Spleen (tissue), 11 donors: ENCODE results near the gene SEMA5A. TPM values are rescaled to one million over a fixed set of nuclear protein-coding genes. Genes with fewer than 3 reads are reported as not detected.

ENCODE experiments used
- DNase-seq: peaks from one replicate; pipeline ENCODE4 v3.0.0-alpha.2; 2020
- H3K27ac ChIP-seq, 8 donors: fragments of 200-600 bp; sonication (generic) in 7 of 8; 1 replicate in 4 of 8; 2 replicates in 4 of 8; pipeline versions ENCODE4 v1.5.0 to v1.8.0; 2016 to 2021; ENCODE audit warnings: inconsistent platforms in 4 of 8, mild to moderate bottlenecking in 4 of 8, moderate library complexity in 1 of 8
- H3K27me3 ChIP-seq, 7 donors: fragments of 200-600 bp; sonication (generic) in 6 of 7; replicated peaks in 1 of 7; 1 replicate in 4 of 7; 2 replicates in 3 of 7; pipeline versions ENCODE4 v1.5.0 to v1.8.0; 2016 to 2021; ENCODE audit warnings: inconsistent platforms in 3 of 7, mild to moderate bottlenecking in 1 of 7
- H3K36me3 ChIP-seq, 6 donors: fragments of 200-600 bp; sonication (generic) in 5 of 6; 1 replicate in 4 of 6; 2 replicates in 2 of 6; pipeline versions ENCODE4 v1.5.0 to v1.8.0; 2016 to 2021; ENCODE audit warnings: inconsistent platforms in 2 of 6
- H3K4me1 ChIP-seq, 6 donors: fragments of 200-600 bp; sonication (generic) in 5 of 6; 1 replicate in 3 of 6; 2 replicates in 3 of 6; pipeline versions ENCODE4 v1.5.0 to v1.8.0; 2016 to 2021; ENCODE audit warnings: inconsistent platforms in 3 of 6
- H3K4me3 ChIP-seq, 8 donors: fragments of 200-600 bp; sonication (generic) in 7 of 8; 1 replicate in 4 of 8; 2 replicates in 4 of 8; pipeline versions ENCODE4 v1.5.0 to v1.8.0; 2016 to 2021; ENCODE audit warnings: inconsistent platforms in 4 of 8, mild to moderate bottlenecking in 4 of 8, moderate library complexity in 2 of 8
- H3K9me3 ChIP-seq, 8 donors: fragments of 200-600 bp; sonication (generic) in 7 of 8; 1 replicate in 4 of 8; 2 replicates in 4 of 8; pipeline versions ENCODE4 v1.5.0 to v1.8.0; 2016 to 2021; ENCODE audit warnings: inconsistent platforms in 4 of 8
- POLR2A ChIP-seq, 3 donors: fragments of 450-650 bp; IDR thresholded peaks; one replicate each; pipeline ENCODE4 v1.5.1; 2017; ENCODE audit warnings: antibody characterized with exemption in 3 of 3, mild to moderate bottlenecking in 1 of 3
- POLR2AphosphoS5 ChIP-seq, 3 donors: sonication (generic); formaldehyde crosslinking; IDR thresholded peaks; one replicate each; pipeline ENCODE4 v1.5.1; 2017; ENCODE audit warnings: antibody characterized with exemption in 3 of 3
- WGBS, 5 donors: extraction: QIAGEN DNeasy Blood & Tissue Kit in 3 of 5; methylation state at CpG; one replicate each; pipeline versions ENCODE4 v1.1.5 to v1.1.7; 2013 to 2018; 5-methylcytosine and 5-hydroxymethylcytosine counted together
- intact Hi-C: fragments of 100-400 bp; cut with DNase I; formaldehyde crosslinking; loops from one replicate; pipeline ENCODE4 v1.15.0; 2023; ENCODE audit warnings: low total_unique reads
- polyA plus RNA-seq, 3 donors: library from polyadenylated mRNA; stranded (reverse); fragments of 200-250 nt; gene quantifications; one replicate each; pipeline ENCODE4 v1.2.1, GENCODE V29; 2013
- total RNA-seq, 7 donors: library from RNA; depleted of rRNA in 3 of 7; stranded (reverse); fragments of >200 nt in 3 of 7; fragmentation: NEBNext Ultra II Directional in 4 of 7; extraction: Animal tissue kit (Norgen Biotek cat#: 25700) in 4 of 7; gene quantifications; one replicate each; pipeline versions ENCODE4 v1.1.0 to v1.2.1, GENCODE V29; 2016 to 2021
- TF ChIP-seq, protein P1 (sequence below), 11 experiments: fragments of 200-600 bp in 7 of 11; fragments of 450-650 bp in 4 of 11; sonication (generic) in 4 of 11; IDR thresholded peaks in 8 of 11; conservative IDR thresholded peaks in 3 of 11; 1 replicate in 7 of 11; 2 replicates in 4 of 11; pipeline versions ENCODE4 v1.4.0 to v1.8.0; 2016 to 2021; ENCODE audit warnings: antibody characterized with exemption in 11 of 11, inconsistent platforms in 4 of 11, mild to moderate bottlenecking in 1 of 11
- donor health status: healthy with polysubstance abuse.
- donor health status: DM: no; HTN: no; CAD: no; lungs with moderate emphysema.
- donor health status: DM: no; HTN: no; CAD: no.
- donor health status: Bipolar disorder and iron deficiency.
- donor health status: healthy.
- donor health status: DM: no; HTN: no; CAD: no.
- donor health status: DM: yes; HTN: yes; CAD: no.

The SEMA5A gene
- total and polyA plus RNA-seq, 10 donors: 1.4 to 30.9 (median 13.1) TPM

DNA sequence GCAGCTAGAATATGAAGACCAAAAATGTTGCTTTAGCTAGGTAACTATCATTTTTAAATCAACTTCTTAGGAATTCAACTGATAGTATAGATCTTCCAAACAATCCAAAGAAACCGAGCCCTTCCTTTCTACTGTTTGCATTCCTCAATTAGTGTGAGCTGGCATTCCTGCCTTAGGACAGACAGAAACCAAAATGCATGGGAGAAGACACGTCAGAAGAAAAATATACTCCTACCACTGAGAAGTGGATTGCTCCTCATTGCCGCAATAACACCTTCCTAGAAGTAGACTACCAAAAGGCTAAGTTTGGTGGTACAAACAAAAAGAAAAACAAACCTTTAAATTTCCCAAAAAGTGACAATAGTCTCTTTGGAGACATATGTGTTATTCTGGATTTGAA lies 440.0 kb downstream of the SEMA5A start:
- DNase-seq: no peak
- no peak overlapping the region for H3K4me3 ChIP-seq
- no peaks in the 10 kb centered on the region for H3K27me3 ChIP-seq
- intact Hi-C loops: no loop called here
- no peak overlapping the region for H3K27ac ChIP-seq
- no peaks in the 10 kb centered on the region for H3K4me1 ChIP-seq
- 74 to 91% (median 78%) methylated on average over 3 of the region's 3 CpGs for WGBS, 5 donors
- no peak for TF ChIP-seq POLR2AphosphoS5 (IDR thresholded peaks at IDR 0.05)
- TF ChIP-seq, protein P1, sequence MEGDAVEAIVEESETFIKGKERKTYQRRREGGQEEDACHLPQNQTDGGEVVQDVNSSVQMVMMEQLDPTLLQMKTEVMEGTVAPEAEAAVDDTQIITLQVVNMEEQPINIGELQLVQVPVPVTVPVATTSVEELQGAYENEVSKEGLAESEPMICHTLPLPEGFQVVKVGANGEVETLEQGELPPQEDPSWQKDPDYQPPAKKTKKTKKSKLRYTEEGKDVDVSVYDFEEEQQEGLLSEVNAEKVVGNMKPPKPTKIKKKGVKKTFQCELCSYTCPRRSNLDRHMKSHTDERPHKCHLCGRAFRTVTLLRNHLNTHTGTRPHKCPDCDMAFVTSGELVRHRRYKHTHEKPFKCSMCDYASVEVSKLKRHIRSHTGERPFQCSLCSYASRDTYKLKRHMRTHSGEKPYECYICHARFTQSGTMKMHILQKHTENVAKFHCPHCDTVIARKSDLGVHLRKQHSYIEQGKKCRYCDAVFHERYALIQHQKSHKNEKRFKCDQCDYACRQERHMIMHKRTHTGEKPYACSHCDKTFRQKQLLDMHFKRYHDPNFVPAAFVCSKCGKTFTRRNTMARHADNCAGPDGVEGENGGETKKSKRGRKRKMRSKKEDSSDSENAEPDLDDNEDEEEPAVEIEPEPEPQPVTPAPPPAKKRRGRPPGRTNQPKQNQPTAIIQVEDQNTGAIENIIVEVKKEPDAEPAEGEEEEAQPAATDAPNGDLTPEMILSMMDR (IDR thresholded peaks at IDR 0.05 in 8 of 11, conservative IDR thresholded peaks at IDR 0.05 in 3 of 11): no peak
- TF ChIP-seq POLR2A (IDR thresholded peaks at IDR 0.05): no peak
- H3K9me3 ChIP-seq: no peaks in the 10 kb centered on the region
- no peaks in the 10 kb centered on the region for H3K36me3 ChIP-seq

DNA sequence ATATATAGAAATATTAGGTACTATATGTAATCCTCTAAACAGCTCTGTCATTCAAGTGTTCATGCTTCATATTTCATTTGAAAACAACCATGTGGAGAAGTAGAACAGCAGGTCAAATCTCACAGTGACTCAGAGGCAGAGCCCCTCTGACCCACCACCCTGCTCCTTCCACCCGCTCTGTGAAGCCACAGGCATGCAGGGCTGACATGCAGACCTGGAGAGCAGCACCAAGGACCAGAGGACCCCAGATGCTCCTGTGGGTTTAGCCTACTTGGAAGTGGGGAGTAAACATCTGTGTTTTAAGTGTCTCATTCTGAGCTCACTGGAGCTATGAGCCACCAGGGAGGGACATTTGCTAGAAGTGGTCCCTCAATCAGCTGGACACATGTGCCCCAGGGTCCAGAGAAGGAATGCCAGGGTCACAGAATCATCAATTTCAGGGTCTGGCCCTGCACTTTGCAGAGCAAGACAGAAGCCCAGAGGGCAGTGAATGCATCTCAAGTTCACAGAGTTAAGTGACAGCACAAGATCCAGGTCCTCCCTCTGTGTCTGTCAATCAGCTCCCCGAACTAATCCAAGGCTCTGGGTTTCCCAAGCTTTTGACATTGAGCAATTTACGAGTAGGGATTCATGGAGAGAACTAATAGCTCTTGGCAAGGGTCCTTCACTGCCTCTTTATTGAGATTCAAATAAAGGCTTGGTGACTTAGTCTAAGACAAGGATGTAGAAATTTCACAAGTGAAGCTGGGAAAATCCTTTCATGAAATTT lies 441.1 kb downstream of the SEMA5A start:
- Histone ChIP-seq H3K27me3 (no peaks in the 10 kb centered on the region), H3K27ac (no peak overlapping the region), H3K4me3 (no peak overlapping the region), H3K4me1 (no peaks in the 10 kb centered on the region), H3K36me3 (no peaks in the 10 kb centered on the region), H3K9me3 (no peaks in the 10 kb centered on the region)
- WGBS, 5 donors: 53 to 74% (median 58%) methylated on average over 3 of the region's 3 CpGs
- DNase-seq: no peak
- TF ChIP-seq POLR2AphosphoS5 (IDR thresholded peaks at IDR 0.05): no peak
- TF ChIP-seq, protein P1 (IDR thresholded peaks at IDR 0.05 in 8 of 11, conservative IDR thresholded peaks at IDR 0.05 in 3 of 11): no peak
- intact Hi-C loops: no loop called here

DNA sequence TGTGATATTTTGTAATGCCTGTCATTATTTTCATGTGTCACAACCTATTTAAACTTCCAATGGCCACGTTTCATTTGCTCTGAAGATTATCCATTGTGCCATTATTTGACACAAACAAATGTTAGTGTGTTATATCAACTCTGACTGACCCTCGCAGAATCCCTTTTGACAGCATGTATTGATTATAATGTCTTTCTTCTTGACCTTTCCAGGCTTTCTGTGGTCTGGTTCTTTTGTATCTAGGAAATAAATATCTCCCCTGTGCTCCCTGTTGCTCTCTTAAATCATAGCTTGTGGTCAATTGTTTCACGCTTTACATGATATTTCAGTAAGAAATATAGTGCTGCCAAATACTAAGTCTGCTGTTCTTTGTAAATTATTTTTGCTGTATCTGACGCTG lies 442.6 kb downstream of the SEMA5A start:
- intact Hi-C loops: no loop called here
- Histone ChIP-seq H3K36me3 (no peaks in the 10 kb centered on the region), H3K27ac (no peak overlapping the region), H3K4me1 (no peaks in the 10 kb centered on the region), H3K4me3 (no peak overlapping the region), H3K27me3 (no peaks in the 10 kb centered on the region), H3K9me3 (no peaks in the 10 kb centered on the region)
- TF ChIP-seq POLR2AphosphoS5 (IDR thresholded peaks at IDR 0.05) (no peak), POLR2A (IDR thresholded peaks at IDR 0.05) (no peak)
- TF ChIP-seq, protein P1 (IDR thresholded peaks at IDR 0.05 in 8 of 11, conservative IDR thresholded peaks at IDR 0.05 in 3 of 11): no peak
- WGBS, 5 donors: 56 to 73% (median 61%) methylated on average over 4 of the region's 4 CpGs
- DNase-seq: no peak

DNA sequence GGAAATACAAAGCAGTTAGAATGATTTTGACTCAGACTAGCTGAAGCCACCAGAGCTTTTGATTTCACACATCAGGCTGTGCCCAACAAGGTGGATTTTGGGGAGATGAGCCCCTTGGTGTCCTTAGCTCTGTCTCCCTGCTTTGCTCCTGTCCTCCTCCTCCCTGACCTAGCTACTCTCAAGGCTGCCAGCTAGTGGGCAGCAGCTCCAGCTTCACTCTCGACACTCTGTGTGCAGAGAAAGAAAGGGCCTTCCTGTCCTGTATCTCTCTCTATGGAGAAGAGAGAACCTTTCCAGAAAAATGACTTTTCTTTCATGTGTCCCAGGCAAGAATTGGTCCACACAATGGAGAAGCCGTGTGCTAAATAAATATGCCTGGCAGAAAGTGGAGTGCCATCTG lies 446.2 kb downstream of the SEMA5A start:
- TF ChIP-seq, protein P1 (IDR thresholded peaks at IDR 0.05 in 8 of 11, conservative IDR thresholded peaks at IDR 0.05 in 3 of 11): no peak
- TF ChIP-seq POLR2AphosphoS5 (IDR thresholded peaks at IDR 0.05) (no peak), POLR2A (IDR thresholded peaks at IDR 0.05) (no peak)
- Histone ChIP-seq H3K4me1 (no peaks in the 10 kb centered on the region), H3K9me3 (no peaks in the 10 kb centered on the region), H3K36me3 (no peaks in the 10 kb centered on the region), H3K27ac (no peak overlapping the region), H3K27me3 (no peaks in the 10 kb centered on the region), H3K4me3 (no peak overlapping the region)
- WGBS, 5 donors: 52 to 82% (median 60%) methylated on average over 2 of the region's 2 CpGs
- no peak for DNase-seq
- intact Hi-C loops: no loop called here
